NCI-H2196 treated with DMSO at 0.1 percent for 48 hours (cell line): Measurements from ENCODE around the gene RNF151.
"Not testable (repeated sequence)": the region's sequence is repeated elsewhere in the genome, so short reads cannot be mapped to it uniquely, and the experiment has no call there.

Experiments used
- DNase-seq: peaks from one replicate; lab custom pipeline; 2025; ENCODE audit not compliant: unreplicated experiment; lab: John Stamatoyannopoulos, UW

RNF151 gene

DNA sequence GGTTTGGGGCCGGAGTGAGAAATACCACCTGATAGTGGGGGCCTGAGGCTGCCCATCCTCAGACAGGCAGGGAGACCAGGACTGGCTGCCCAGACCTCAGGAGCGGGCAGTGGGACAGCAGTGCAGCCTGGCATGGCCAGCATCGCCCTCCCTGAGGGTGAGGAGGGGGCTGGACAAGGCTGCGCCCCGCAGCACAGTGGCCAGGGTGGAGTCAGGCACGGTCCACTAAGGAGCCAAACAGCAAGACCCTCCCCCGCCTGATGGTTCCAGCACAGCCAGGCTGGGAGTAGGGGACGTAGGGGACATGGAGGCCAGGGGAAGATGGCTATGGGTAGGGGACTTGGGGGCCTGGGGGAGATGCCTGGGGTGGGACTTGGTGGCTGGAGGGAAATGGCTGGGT, 39.7 kb downstream of the RNF151 start:
- DNase-seq, result no peak

DNA sequence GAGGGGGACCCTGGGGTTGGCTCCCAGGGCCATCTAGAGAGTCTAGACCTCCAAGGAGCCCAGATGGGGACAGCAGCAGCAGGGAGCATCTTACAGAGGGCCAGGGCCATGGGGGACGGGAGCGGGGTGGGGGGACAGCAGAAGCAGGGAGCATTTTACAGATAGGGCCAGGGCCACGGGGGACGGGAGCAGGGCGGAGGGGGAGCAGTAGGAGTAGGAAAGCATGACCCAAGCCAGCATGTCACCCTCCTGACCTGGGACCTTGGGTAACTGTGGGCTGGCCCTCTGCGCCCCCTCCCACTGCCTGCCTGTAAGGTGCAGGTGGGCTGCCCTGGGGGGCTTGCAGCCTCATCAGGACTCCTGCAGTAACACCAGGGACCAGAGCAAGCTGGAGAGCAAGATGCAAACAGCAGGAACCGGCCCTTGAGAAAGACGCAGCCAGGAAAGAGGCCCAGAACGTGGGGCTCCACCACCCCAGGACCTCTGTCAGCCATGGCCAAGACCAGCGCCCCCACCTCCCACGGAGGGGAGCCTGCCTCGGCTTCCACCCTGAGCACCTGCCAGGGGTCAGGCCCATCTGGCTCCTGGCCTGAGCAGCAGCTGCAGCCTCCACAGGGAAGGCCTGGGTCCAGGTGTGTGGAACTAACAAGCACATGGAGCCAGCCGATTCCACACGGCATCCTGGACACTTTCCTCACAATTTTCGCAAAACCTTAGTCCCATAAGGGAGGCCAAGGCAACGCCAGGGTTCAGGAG, 40.6 kb downstream of the RNF151 start:
- no peak for DNase-seq

DNA sequence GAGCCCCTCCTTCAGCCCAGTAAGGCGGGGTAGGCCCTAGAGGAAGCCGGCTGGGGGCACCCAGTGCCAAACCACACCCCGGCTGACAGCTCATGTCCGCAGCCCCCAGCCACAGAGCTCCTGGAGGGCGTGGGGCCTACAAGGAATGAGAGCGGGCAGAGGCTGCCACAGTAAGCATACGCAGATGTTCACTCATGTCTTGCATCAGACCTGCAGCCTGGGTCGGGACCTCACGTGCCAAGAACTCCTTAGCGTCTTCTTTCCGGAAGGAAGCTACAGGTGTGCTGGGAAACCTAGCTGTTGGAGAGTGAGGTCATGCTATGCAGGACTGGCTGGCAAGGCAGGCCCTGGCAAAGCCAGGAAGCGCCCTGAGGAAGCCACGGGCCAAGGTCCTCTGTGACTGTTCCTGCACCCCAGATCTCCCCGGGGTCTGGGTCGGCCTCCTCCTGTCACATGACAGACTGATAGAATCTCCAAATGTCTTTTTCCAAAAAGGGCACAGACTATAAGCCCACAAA, 41.4 kb downstream of the RNF151 start:
- peak; percentile 56 for DNase-seq

DNA sequence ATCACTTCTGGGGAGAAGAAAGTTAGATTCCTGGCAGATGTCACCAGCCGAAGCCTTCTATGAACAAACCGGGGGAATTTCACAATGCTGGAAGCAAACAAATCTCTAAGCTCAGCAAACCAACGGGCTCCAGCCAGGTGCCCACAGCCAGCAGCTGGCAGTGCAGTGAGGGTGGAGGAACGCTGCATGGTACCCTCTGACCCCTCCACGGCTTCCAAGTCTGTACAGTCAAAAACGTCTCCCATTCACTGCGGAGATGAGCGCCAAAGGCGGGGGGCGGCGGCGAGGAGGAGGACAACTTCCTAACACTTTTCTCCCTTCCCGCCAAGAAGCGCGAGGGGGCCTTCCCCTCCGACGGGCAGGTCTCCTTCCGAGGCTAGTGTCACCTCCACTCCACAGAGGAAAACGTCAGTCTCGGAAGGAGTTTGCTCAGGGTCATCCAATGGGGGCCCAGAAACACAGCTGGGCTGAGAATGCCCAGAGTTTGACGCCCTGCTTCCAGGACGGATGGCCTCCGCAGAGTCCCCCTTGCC, 42.0 kb downstream of the RNF151 start:
- DNase-seq, result no peak

DNA sequence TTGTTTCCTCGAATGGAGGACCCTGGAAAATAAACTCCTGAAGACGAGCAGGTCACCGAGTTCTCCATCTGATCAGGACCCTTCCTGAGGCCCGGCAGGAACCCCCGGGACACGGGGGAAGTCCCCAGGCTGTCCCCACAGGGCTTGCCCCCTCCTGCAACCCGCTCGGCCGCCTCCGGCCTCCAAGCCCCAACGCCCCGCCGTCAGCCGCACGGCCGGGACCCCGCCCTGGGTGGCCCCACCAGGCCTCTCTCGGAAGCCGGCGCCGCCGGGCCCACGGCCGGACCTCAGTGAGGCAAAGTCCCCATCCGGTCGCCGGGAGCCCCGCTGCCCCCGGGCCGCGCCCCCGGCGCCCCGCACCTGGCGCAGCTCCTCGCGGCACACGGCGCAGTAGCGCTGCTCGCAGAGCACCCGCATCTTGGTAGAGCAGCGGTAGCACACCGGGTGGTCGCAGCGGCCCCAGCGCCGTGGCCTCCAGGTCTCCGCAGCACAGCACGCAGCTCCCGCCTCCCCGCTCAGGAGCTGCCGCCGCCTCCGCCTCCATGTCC, 42.6 kb downstream of the RNF151 start:
- no peak for DNase-seq

DNA sequence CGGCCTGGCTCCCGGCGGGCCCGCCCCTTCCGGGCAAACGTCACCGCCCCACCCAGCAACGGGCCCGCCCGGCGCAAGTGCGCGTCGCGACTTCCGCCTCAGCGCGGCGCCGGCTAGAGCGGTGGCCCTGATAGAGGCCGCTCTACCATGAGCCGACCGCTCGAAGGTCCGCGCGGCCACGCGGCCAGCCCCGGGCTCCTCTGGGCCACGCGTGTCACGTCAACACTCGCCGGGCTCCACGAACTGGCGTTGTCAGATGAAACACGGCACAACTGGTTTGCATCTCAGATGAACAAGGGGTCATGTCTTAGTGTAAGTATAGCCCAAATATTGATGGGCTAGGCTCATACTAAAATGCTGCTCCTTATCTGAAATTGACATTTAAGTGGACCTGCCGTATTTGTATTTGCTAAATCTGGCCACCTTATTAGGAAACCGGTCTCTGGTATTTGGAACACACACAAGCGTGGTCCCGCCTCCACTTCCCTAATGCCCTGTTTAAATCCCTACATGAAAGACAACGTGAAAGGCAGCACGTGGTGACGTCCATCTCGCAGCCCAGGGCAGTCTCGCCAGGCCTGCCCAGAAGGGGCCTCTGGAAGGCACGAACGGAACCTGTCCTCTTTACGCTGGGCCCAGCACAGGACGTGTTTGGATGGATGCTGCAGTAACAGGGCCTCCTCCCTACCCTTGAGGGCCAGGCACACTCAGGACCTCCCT, 43.3 kb downstream of the RNF151 start, which contains the start of gene ZNF598:
ZNF598 (minus strand) TSS at position 31 of the 720 bp plus-strand sequence.
- DNase-seq, result peak; percentile 78

DNA sequence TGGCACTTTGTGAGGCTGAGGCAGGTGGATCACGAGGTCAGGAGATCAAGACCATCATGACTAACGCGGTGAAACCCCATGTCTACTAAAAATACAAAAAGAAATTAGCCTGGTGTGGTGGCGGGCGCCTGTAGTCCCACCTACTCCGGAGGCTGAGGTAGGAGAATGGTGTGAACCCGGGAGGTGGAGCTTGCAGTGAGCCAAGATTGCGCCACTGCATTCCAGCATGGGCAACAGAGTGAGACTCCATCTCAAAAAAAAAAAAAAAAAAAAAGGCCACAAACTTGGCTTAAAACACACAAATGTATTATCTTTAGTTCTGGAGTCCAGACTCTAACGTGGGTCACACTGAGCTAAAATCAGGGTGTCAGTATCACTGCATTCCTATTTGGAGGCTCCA, 45.1 kb downstream of the RNF151 start:
- DNase-seq, result not testable (repeated sequence)

DNA sequence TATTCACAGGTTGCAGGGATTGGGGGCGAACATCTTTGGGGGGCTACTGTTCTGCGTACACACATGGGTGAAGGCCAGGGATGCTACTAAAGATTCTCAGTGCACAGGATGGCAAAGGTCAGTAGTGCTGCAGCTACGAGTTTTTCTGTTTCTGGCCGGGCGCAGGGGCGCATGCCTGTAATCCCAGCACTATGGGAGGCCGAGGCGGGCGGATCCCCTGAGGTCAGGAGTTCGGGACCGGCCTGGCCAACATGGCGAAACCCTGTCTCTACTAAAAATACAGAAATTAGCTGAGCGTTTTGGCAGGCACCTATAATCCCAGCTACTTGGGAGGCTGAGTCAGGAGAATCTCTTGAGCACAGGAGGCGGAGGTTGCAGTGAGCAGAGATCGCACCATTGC, 46.9 kb downstream of the RNF151 start:
- no peak for DNase-seq

DNA sequence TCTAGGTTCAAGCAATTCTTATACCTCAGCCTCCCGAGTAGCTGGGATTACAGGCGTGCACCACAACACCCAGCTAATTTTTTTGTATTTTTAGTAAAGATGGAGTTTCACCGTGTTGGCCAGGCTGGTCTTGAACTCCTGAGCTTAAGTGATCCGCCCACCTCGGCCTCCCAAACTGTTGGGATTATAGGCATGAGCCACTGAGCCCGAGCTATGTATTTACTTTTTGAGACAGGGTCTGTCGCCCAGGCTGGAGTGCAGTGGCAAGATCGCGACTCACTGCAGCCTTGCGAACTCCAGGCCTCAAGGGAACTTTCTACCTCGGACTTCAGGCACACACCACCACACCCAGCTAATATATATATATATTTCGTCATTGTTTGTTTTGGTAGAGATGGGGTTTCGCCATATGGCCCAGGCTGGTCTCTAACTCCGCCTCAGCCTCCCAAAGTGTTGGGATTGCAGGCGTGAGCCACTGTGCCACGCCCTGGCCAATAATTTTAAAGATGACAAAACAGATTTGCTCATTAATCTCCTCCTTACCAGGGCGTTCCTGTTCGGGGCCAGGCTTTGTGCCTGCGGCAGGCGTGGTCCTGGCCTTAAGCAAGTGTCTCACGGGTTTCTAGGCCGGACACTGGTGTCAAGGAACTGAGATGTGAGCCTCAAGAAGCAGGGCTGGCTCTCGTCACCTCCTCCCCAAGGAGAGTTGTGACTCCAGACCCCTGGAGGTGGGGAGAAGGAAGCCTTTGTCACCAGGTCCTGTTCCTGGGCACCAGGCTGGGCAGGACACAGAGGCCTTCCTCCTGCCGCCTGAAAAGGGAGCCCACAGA, 48.7 kb downstream of the RNF151 start:
- DNase-seq, result no peak

DNA sequence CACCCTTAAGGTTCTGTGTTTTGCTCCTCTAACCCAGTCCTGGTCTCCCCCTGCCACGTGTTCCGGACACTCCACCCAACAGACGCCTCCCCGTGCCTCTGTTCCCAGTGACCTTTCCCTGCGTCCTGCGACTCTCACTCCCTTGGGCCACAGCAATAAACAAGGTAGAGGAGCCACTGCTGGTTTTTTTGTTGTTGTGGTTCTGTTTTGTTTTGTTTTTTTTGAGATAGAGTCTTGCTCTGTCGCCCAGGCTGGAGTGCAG, 49.2 kb downstream of the RNF151 start:
- no peak for DNase-seq

DNA sequence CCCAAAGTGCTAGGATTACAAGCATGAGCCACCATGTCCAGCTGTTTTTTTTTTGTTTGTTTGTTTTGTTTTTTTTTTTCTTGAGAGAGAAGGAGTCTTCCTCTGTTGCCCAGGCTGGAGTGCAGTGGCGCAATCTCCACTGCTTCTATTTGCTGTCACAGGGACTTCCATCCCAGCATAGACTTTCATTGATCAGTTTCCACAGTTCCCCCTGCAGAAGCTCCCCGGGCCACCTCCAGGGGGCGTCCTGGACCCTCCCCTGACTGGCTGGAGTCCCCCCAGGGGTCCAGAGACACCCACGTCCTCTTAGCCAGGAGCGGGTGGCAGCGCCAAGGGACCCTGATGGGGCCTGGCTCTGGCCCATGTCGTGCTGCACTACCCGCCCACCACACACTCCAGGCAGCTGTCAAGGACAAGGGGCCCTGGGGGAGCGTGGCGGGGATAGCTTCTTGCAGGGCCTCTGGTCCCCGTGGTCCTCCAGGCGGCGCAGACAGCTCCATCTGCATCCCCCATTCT, 49.8 kb downstream of the RNF151 start:
- DNase-seq, result no peak
